Activated gamma-delta T cell (primary cell): ENCODE measurements around the gene HBG1.
"Not testable (repeated sequence)": the region's sequence is repeated elsewhere in the genome, so short reads cannot be mapped to it uniquely, and the experiment has no call there.

Experiments
- DNase-seq: peaks from one replicate; lab custom pipeline; 2025; lab: John Stamatoyannopoulos, UW

HBG1 gene

GRCh38 chr11:5277807-5278382 lies 28.2 kb upstream of the HBG1 start:
- DNase-seq: no peak

- DNase-seq: no peak
Observed at GRCh38 chr11:5276697-5277096, 27.0 kb upstream of the HBG1 start.

- DNase-seq: no peak
Observed at GRCh38 chr11:5275369-5276110, 25.9 kb upstream of the HBG1 start.

- DNase-seq: no peak
Observed at GRCh38 chr11:5274395-5274794, 24.7 kb upstream of the HBG1 start.

- DNase-seq: no peak
Observed at GRCh38 chr11:5272395-5273017, 22.8 kb upstream of the HBG1 start.

GRCh38 chr11:5269715-5270147 lies 20.1 kb upstream of the HBG1 start, which contains the start of gene HBE1:
HBE1 (minus strand) TSS chr11:5269945; CDS start chr11:5269890, 55 bp downstream.
- DNase-seq: no peak

GRCh38 chr11:5267033-5267563 lies 17.4 kb upstream of the HBG1 start:
- no peak for DNase-seq

GRCh38 chr11:5266609-5267008 lies 17.0 kb upstream of the HBG1 start:
- no peak for DNase-seq

GRCh38 chr11:5265832-5266231 lies 16.2 kb upstream of the HBG1 start:
- DNase-seq: no peak

GRCh38 chr11:5258543-5259262 lies 9.0 kb upstream of the HBG1 start:
- no peak for DNase-seq

GRCh38 chr11:5257296-5257695 lies 7.6 kb upstream of the HBG1 start:
- DNase-seq: no peak

GRCh38 chr11:5254646-5255413 lies 5.2 kb upstream of the HBG1 start, which contains the start of gene HBG2:
HBG2 (minus strand) TSS chr11:5254781; CDS start chr11:5254728, 53 bp downstream.
- DNase-seq: not testable (repeated sequence)

- DNase-seq: not testable (repeated sequence)
Observed at GRCh38 chr11:5254023-5254422, 4.4 kb upstream of the HBG1 start.

- DNase-seq: not testable (repeated sequence)
Observed at GRCh38 chr11:5253440-5253839, 3.8 kb upstream of the HBG1 start.

- DNase-seq: no peak
Observed at GRCh38 chr11:5252919-5253265, 3.2 kb upstream of the HBG1 start.

GRCh38 chr11:5252192-5252918 lies 2.7 kb upstream of the HBG1 start:
- no peak for DNase-seq

- DNase-seq: no peak
Observed at GRCh38 chr11:5251746-5252145, 2.1 kb upstream of the HBG1 start.

- DNase-seq: no peak
Observed at GRCh38 chr11:5250543-5251204, 1.0 kb upstream of the HBG1 start.

- not testable (repeated sequence) for DNase-seq
Observed at GRCh38 chr11:5248498-5248897, 1.2 kb downstream of the HBG1 start.
